Mucosa of descending colon (tissue), 3 donors: ENCODE results near the gene ANP32B. TPM values are rescaled to one million over a fixed set of nuclear protein-coding genes. Genes with fewer than 3 reads are reported as not detected.

Experiments used
- ATAC-seq: fragments of 200-7000 bp; cut with Tn5 transposase; one replicate; pipeline ENCODE4 v1.9.1; 2020; ENCODE audit warnings: mild to moderate bottlenecking, moderate library complexity
- DNase-seq, 3 donors: peaks; one replicate each; pipeline ENCODE4 v3.0.0-alpha.2; 2020
- H3K36me3 ChIP-seq: fragments of 200-600 bp; one replicate; pipeline ENCODE4 v1.8.0; 2021; ENCODE audit warnings: low read depth, mild to moderate bottlenecking
- H3K4me1 ChIP-seq: fragments of 200-600 bp; one replicate; pipeline ENCODE4 v1.8.0; 2021; ENCODE audit warnings: low read depth, mild to moderate bottlenecking
- H3K4me3 ChIP-seq: fragments of 200-600 bp; one replicate; pipeline ENCODE4 v1.8.0; 2021; ENCODE audit warnings: mild to moderate bottlenecking
- H3K9me3 ChIP-seq: fragments of 200-600 bp; one replicate; pipeline ENCODE4 v1.8.0; 2021; ENCODE audit warnings: mild to moderate bottlenecking
- intact Hi-C, 2 donors: fragments of 100-400 bp; cut with DNase I in 1 of 2; cut with micrococcal nuclease in 1 of 2; formaldehyde crosslinking; loops; one replicate each; pipeline versions ENCODE4 v1.11.0 to v1.11.1; 2022; cut with DNase I, micrococcal nuclease
- total RNA-seq, 3 donors: library from RNA; stranded (reverse); fragmentation: NEBNext Ultra II Directional in 2 of 3; extraction: Animal tissue kit (Norgen Biotek cat#: 25700) in 2 of 3; gene quantifications; one replicate each; pipeline versions ENCODE4 v1.2.1 to v1.2.4, GENCODE V29; 2021 to 2023
- TF ChIP-seq, protein P1 (sequence below): fragments of 200-600 bp; IDR thresholded peaks from one replicate; pipeline ENCODE4 v1.8.0; 2022; ENCODE audit warnings: antibody characterized with exemption, mild to moderate bottlenecking
- donor health status: DM: no; HTN: no; CAD: no; lungs with moderate emphysema.
- donor health status: DM: no; HTN: no; CAD: no.
- donor health status: DM: no; HTN: yes; CAD: no.

Gene ANP32B
- total RNA-seq, 3 donors from 2014 or later = 121 to 129 (median 125) TPM

DNA sequence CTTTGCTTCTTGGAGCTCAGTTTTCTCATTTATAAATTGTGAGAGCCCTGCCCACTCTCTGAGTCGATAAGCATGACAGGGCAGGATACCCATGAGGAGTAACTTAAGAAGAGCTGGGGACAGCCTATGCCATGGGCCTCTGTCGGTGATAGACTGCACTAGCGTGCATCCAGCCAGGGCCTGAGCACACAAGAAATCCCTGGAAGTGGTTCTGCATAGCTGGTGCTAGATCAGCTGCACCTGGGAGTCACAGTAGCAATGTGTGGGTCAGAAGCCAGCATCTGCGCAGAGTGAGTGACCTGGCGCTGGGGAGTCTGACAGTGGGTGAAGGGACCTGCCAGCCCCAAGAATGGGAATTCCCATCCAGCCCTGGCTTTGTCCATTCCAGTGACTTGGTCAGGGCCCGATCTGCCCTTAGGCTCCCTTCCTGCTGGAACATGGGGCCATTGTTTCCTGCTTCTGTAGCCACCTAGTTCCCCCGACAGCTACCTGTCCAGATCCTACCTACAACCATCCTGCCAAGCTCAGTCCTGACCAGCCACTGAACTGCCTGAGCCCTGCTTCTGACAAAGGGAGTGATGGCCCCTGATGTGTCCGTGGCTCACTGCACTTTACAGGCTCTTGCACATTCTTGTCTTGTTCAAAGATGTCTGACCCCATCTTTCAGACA lies 37.5 kb downstream of the ANP32B start:
- no peak for DNase-seq
- H3K36me3 ChIP-seq = no peaks in the 10 kb centered on the region

DNA sequence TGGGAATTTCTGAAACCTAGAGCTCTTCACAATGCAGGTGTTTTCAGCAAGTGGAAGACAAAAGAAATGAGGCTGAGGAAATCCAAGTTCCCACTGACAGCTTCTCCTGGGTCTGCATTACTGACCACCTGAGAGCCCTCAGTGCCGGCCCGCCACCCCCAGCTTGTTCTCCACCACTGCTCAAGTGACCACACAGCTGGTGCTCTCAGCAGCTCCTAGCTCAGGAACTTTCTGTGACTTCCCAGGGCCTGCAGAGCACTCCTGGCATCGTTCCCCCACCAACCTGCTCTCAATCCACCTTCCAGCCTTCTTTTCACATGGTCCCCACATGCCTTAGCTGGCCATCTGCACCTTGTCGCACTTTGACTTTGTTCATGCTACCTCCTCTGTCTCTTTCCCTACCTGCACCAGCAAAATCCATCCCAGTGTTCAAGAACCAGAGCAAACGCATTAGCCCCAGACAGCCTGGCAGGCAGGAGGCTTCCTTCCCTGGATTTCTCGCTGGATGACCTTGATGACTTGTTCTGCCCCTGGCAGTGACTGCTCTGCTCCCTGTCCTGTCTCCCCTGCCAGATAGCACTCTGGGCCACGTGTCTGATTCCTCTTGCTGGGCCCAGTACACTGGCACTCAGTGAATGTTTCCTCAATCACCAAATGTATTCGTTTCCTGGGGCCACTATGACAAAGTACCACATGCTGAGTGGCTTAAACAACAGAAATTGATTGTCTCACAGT lies 38.3 kb downstream of the ANP32B start:
- TF ChIP-seq, protein P1, sequence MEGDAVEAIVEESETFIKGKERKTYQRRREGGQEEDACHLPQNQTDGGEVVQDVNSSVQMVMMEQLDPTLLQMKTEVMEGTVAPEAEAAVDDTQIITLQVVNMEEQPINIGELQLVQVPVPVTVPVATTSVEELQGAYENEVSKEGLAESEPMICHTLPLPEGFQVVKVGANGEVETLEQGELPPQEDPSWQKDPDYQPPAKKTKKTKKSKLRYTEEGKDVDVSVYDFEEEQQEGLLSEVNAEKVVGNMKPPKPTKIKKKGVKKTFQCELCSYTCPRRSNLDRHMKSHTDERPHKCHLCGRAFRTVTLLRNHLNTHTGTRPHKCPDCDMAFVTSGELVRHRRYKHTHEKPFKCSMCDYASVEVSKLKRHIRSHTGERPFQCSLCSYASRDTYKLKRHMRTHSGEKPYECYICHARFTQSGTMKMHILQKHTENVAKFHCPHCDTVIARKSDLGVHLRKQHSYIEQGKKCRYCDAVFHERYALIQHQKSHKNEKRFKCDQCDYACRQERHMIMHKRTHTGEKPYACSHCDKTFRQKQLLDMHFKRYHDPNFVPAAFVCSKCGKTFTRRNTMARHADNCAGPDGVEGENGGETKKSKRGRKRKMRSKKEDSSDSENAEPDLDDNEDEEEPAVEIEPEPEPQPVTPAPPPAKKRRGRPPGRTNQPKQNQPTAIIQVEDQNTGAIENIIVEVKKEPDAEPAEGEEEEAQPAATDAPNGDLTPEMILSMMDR = no peak
- Histone ChIP-seq H3K4me1 (peaks cover 14% of the 10 kb centered on the region), H3K36me3 (no peaks in the 10 kb centered on the region), H3K9me3 (no peaks in the 10 kb centered on the region), H3K4me3 (no peak overlapping the region)
- DNase-seq = no peak
- intact Hi-C loops = no loop called here
- no peak for ATAC-seq

More for the DNA sequence above, 37.5 kb downstream of the ANP32B start:
- no peak for ATAC-seq
- intact Hi-C loops = no loop called here
- no peaks in the 10 kb centered on the region for H3K9me3 ChIP-seq
- TF ChIP-seq, protein P1 = no peak
- H3K4me3 ChIP-seq = no peak overlapping the region
- peaks cover 14% of the 10 kb centered on the region for H3K4me1 ChIP-seq

DNA sequence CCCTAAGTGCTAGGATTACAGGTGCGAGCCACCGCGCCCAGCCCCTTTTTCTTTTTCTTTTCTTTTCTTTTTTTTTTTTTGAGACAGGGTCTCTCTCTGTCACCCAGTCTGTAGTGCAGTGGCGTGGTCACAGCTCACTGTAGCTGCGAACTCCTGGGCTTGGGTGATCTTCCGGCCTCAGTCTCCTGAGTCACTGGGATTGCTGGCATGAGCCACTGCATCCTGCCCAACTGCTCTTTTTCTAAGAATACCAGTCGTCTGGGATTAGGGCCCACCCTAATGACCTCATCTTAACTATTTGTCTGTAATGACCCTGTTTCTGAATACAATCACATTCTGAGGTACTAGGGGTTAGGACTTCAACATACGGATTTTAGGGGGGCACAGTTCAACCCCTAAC lies 39.3 kb downstream of the ANP32B start:
- Histone ChIP-seq H3K36me3 (no peaks in the 10 kb centered on the region), H3K9me3 (no peaks in the 10 kb centered on the region), H3K4me3 (no peak overlapping the region), H3K4me1 (peaks cover 14% of the 10 kb centered on the region)
- TF ChIP-seq, protein P1 = no peak
- intact Hi-C loops = no loop called here
- ATAC-seq (no peak), DNase-seq (no peak)

- Histone ChIP-seq H3K9me3 (no peaks in the 10 kb centered on the region), H3K4me3 (no peak overlapping the region), H3K36me3 (no peaks in the 10 kb centered on the region), H3K4me1 (no peaks in the 10 kb centered on the region)
- TF ChIP-seq, protein P1 = no peak
- DNase-seq = no peak
- no peak for ATAC-seq
- intact Hi-C loops = no loop called here
Measured at GRCh38 chr9:98024702-98025101, 41.6 kb downstream of the ANP32B start.

GRCh38 chr9:98031169-98031568 lies 48.0 kb downstream of the ANP32B start:
- Histone ChIP-seq H3K4me1 (peaks cover 6% of the 10 kb centered on the region), H3K36me3 (no peaks in the 10 kb centered on the region), H3K9me3 (no peaks in the 10 kb centered on the region), H3K4me3 (no peak overlapping the region)
- ATAC-seq (no peak), DNase-seq (no peak)
- intact Hi-C loops = loop anchor here in 1 of 2 donors (10.0 kb wide), 1 partner anchor 106 kb away; the partner anchor contains the start of gene TRMO
- TF ChIP-seq, protein P1 = no peak
